ENCODE data around the gene CORO1A.
A peak's percentile ranks its signal among the peaks of the same experiment; 100 is the strongest.
"Not testable (repeated sequence)": the region's sequence is repeated elsewhere in the genome, so short reads cannot be mapped to it uniquely, and the experiment has no call there.

Gene CORO1A

GRCh38 chr16:30183233-30184095 is at the start of gene CORO1A:
Gene CORO1A (plus strand): TSS chr16:30183602. CDS start chr16:30185210, 1,608 bp downstream.
- DNase-seq (ENCODE audit: low read depth in 2 of 2), result peak; percentile 67 to 70

GRCh38 chr16:30136971-30137605 is 46.3 kb upstream of the CORO1A start:
- DNase-seq (ENCODE audit: low read depth in 2 of 2), result no peak

DNA sequence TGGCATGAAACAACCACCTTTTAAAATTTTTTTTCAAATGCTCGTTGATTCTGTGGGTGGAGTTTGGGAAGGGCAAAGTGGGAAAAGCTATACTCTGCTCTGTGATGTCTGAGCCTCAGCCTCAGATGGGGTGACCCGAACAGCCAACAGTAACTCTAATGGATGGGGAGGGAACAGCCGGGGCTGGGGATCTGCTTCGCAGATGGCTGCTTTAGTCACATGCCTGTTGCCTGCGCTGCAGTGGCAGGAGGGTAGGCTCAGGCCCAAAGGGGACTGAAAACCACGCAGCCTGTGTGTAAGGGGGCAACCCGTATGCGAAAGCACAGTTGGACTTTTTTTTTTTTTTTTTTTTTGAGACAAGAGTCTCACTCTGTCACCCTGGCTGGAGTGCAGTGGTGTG is 45.5 kb upstream of the CORO1A start:
- no peak for DNase-seq (ENCODE audit: low read depth in 2 of 2)

GRCh38 chr16:30139583-30140481 is 43.6 kb upstream of the CORO1A start:
- no peak for DNase-seq (ENCODE audit: low read depth in 2 of 2)

DNA sequence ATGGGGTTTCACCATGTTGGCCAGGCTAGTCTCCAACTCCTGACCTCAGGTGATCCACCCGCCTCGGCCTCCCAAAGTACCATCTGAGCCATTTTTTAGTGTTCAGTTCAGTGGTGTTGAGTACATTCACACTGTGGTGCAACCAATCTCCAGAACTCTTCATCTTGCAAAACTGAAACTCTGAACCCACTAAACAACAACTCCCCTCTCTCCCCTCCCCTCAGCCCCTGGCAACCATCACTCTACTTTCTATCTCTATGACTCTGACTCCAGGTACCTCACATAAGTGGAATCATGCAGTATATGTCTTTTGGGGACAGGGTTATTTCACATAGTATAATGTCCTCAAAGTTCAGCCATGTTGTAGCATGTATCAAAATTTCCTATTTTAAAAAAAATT is 41.7 kb upstream of the CORO1A start:
- no peak for DNase-seq (ENCODE audit: low read depth in 2 of 2)

- no peak for DNase-seq (ENCODE audit: low read depth in 2 of 2)
These were observed 40.6 kb upstream of the CORO1A start for GRCh38 chr16:30142672-30143346.

- DNase-seq (ENCODE audit: low read depth in 2 of 2), result no peak
These were observed 40.1 kb upstream of the CORO1A start for GRCh38 chr16:30143347-30143702.

DNA sequence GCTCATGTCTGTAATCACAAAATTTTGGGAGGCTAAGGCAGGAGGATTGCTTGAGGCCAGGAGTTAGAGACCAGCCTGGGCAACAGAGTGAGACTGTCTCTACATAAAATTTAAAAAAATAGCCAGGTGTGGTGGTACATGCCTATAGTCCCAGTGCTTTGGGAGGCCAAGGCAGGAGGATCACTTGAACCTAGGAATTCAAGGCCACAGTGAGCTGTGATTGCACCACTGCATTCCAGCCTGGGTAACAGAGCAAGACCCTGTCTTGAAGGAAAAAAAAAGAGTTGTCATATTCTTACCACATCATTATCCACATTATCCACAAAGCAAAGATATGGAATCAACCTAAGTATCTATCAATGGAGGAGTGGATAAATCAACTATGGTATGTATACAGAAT is 39.4 kb upstream of the CORO1A start:
- no peak for DNase-seq (ENCODE audit: low read depth in 2 of 2)

DNA sequence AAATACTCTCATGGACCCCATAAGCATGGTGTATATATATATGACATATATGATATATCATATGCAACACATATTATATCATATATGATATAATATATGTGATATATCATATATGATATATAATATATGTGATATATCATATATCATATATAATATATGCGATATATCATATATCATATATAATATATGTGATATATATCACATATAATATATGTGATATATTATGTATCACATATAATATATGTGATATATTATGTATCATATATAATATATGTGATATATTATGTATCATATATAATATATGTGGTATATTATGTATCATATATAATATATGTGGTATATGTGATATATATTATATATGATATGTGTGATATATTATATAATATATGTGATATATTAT is 38.5 kb upstream of the CORO1A start:
- DNase-seq (ENCODE audit: low read depth in 2 of 2), result no peak

- DNase-seq (ENCODE audit: low read depth in 2 of 2), result no peak
These were observed 37.7 kb upstream of the CORO1A start for GRCh38 chr16:30145657-30146056.

GRCh38 chr16:30147843-30148510 is 35.4 kb upstream of the CORO1A start:
- DNase-seq (ENCODE audit: low read depth in 2 of 2), result no peak

DNA sequence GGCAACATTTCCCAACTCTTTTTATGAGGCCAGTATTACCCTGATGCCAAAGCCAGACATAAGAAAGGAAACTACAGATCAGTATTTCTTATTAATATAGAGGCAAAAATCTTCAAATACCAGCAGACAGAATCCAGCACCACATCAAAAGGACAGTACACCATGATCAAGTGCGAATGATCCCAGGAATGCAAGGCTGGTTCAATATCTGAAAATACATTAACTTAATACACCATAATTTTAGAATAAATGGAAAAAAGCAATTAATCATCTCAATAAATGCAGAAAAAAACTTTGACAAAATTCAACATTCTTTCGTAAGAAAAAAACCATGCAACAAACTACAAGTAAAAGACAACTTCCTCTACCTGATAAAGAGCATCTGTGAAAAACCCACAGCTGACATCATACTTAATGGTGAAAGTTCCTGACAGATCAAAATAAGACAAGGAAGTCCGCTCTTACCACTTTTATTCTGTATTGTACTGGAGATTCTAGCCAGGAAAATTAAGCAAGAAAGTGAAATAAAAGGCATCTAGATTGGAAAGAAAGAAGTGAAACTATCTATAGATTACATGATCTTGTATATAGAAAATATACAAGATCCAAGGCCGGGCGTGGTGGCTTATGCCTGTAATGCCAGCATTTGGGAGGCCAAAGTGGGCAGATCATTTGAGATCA is 34.0 kb upstream of the CORO1A start:
- no peak for DNase-seq (ENCODE audit: low read depth in 2 of 2)

DNA sequence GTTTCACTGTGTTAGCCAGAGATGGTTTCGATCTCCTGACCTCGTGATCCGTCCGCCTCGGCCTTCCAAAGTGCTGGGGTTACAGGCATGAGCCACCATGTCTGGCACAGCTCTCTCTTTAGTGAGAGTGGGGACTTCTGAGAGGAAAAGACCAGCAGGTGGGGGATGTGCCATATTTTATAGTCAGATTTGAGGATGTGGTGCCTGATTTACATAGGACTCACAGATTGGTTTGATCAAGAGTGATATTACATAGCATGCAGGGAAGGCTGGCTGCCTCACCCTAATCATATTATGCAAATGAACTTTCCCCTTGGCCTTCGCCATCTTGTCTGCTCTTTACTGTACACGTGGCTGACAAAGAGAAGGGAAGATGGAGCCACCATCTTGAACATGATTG is 32.3 kb upstream of the CORO1A start:
- DNase-seq (ENCODE audit: low read depth in 2 of 2), result no peak

- DNase-seq (ENCODE audit: low read depth in 2 of 2), result no peak
These were observed 30.9 kb upstream of the CORO1A start for GRCh38 chr16:30152517-30152916.

- DNase-seq (ENCODE audit: low read depth in 2 of 2), result no peak
These were observed 28.2 kb upstream of the CORO1A start for GRCh38 chr16:30155188-30155587.

- no peak for DNase-seq (ENCODE audit: low read depth in 2 of 2)
These were observed 26.2 kb upstream of the CORO1A start for GRCh38 chr16:30157214-30157613.

- no peak for DNase-seq (ENCODE audit: low read depth in 2 of 2)
These were observed 19.9 kb upstream of the CORO1A start for GRCh38 chr16:30163538-30163937.

- no peak for DNase-seq (ENCODE audit: low read depth in 2 of 2)
These were observed 17.1 kb upstream of the CORO1A start for GRCh38 chr16:30166202-30166902.

- DNase-seq (ENCODE audit: low read depth in 2 of 2), result not testable (repeated sequence)
These were observed 14.7 kb upstream of the CORO1A start for GRCh38 chr16:30168746-30169145.

DNA sequence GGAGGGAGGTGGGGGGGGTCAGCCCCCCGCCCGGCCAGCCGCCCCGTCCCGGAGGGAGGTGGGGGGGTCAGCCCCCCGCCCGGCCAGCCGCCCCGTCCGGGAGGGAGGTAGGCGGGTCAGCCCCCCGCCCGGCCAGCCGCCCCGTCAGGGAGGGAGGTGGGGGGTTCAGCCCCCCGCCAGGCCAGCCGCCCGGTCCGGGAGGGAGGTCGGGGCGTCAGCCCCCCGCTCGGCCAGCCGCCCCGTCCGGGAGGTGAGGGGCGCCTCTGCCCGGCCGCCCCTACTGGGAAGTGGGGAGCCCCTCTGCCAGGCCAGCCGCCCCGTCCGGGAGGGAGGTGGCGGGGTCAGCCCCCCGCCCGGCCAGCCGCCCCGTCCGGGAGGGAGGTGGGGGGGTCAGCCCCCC is 14.0 kb upstream of the CORO1A start:
- DNase-seq (ENCODE audit: low read depth in 2 of 2), result not testable (repeated sequence)

All from stimulated activated CD8-positive, alpha-beta memory T cell treated with anti-CD3 and anti-CD28 coated beads, Interleukin-2, amount 100 ng/mL, for 1 hour (primary cell).